T-helper 2 cell treated with Interferon-gamma antibody and Interleukin-4, amounts not matched to agents 100 ng/mL and 5 ng/mL, for 36 hours (primary cell): Measurements from ENCODE around the gene ARMH4. TPM values are rescaled to one million over a fixed set of nuclear protein-coding genes. Genes with fewer than 3 reads are reported as not detected.
"Not testable (repeated sequence)": the region's sequence is repeated elsewhere in the genome, so short reads cannot be mapped to it uniquely, and the experiment has no call there.

Source experiments
- intact Hi-C: fragments of 100-400 bp; cut with micrococcal nuclease; formaldehyde crosslinking; loops from one replicate; pipeline ENCODE4 v1.15.1; 2023
- total RNA-seq: library from RNA; stranded (reverse); gene quantifications from 2 replicates; pipeline ENCODE4 v1.2.3, GENCODE V29; 2022

The ARMH4 gene
- total RNA-seq, 1 donor from 2014 or later, result not detected

GRCh38 chr14:58146399-58146798 is 5.6 kb downstream of the ARMH4 start:
- intact Hi-C loops, result no loop called here

- intact Hi-C loops, result no loop called here
Measured at GRCh38 chr14:58145936-58146335, 6.1 kb downstream of the ARMH4 start.

- intact Hi-C loops, result no loop called here
Measured at GRCh38 chr14:58143106-58143505, 8.9 kb downstream of the ARMH4 start.

- intact Hi-C loops, result no loop called here
Measured at GRCh38 chr14:58141893-58142292, 10.1 kb downstream of the ARMH4 start.

- intact Hi-C loops, result loop anchor here (1.0 kb wide), 1 partner anchor 13 kb away; the partner anchor contains the start of gene ARMH4
Measured at GRCh38 chr14:58138714-58139482, 13.1 kb downstream of the ARMH4 start.

GRCh38 chr14:58138031-58138713 is 13.8 kb downstream of the ARMH4 start:
- intact Hi-C loops, result loop anchor here (1.0 kb wide), 1 partner anchor 14 kb away; the partner anchor contains the start of gene ARMH4

- intact Hi-C loops, result no loop called here
Measured at GRCh38 chr14:58133739-58134138, 18.3 kb downstream of the ARMH4 start.

- intact Hi-C loops, result no loop called here
Measured at GRCh38 chr14:58131386-58131785, 20.6 kb downstream of the ARMH4 start.

- intact Hi-C loops, result no loop called here
Measured at GRCh38 chr14:58130116-58130782, 21.8 kb downstream of the ARMH4 start.

GRCh38 chr14:58129208-58129607 is 22.8 kb downstream of the ARMH4 start:
- intact Hi-C loops, result no loop called here

- intact Hi-C loops, result no loop called here
Measured at GRCh38 chr14:58128416-58128815, 23.6 kb downstream of the ARMH4 start.

GRCh38 chr14:58122546-58122945 is 29.5 kb downstream of the ARMH4 start:
- intact Hi-C loops, result not testable (repeated sequence)

GRCh38 chr14:58121530-58122186 is 30.4 kb downstream of the ARMH4 start:
- intact Hi-C loops, result no loop called here

GRCh38 chr14:58119381-58119780 is 32.6 kb downstream of the ARMH4 start:
- intact Hi-C loops, result no loop called here

- intact Hi-C loops, result no loop called here
Measured at GRCh38 chr14:58118097-58118815, 33.8 kb downstream of the ARMH4 start.

GRCh38 chr14:58109744-58110143 is 42.3 kb downstream of the ARMH4 start:
- intact Hi-C loops, result loop anchor here (10.0 kb wide), 1 partner anchor 285 kb away; the partner anchor contains the start of gene TOMM20L

- intact Hi-C loops, result loop anchor here (1.0 to 10.0 kb wide), 3 partner anchors 58 to 286 kb away; partner anchors contain the start of gene TOMM20L
Measured at GRCh38 chr14:58108717-58109116, 43.3 kb downstream of the ARMH4 start.

- intact Hi-C loops, result loop anchor here (1.0 to 10.0 kb wide), 3 partner anchors 58 to 287 kb away; partner anchors contain the start of gene TOMM20L
Measured at GRCh38 chr14:58107947-58108552, 44.0 kb downstream of the ARMH4 start.

GRCh38 chr14:58107041-58107440 is 45.0 kb downstream of the ARMH4 start:
- intact Hi-C loops, result loop anchor here (10.0 kb wide), 1 partner anchor 288 kb away; the partner anchor contains the start of gene TOMM20L

GRCh38 chr14:58106446-58106845 is 45.6 kb downstream of the ARMH4 start:
- intact Hi-C loops, result loop anchor here (10.0 kb wide), 1 partner anchor 288 kb away; the partner anchor contains the start of gene TOMM20L
